Measurements from ENCODE around the gene PXYLP1. TPM values are rescaled to one million over a fixed set of nuclear protein-coding genes. Genes with fewer than 3 reads are reported as not detected.

The PXYLP1 gene
- total and polyA plus RNA-seq, 9 of the 15 experiments (the other 6 are each of a cell fraction or from before 2014, with no cell fraction given) = 0.80 to 2.9 (median 1.3) TPM

DNA sequence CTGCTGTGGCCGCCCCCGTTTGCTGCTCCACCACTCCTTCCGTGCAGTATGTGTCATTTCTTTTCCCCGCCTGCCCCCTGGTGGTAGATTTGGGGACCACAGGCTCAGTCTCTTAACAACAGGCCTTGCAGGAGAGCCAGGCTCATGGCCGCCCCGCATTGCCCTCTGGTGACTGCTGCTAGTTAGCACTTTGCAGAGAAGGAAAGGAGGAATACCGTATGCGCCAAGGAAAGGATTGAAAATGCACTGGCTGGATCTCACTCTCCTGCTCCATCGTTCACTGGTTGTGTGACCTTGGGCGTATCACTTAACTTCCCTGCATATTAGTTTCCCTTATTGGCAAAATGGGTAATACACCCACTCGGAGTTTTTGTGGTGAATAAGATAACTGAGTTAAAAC, 39.3 kb upstream of the PXYLP1 start (continued):
- TF ChIP-seq, protein P1, sequence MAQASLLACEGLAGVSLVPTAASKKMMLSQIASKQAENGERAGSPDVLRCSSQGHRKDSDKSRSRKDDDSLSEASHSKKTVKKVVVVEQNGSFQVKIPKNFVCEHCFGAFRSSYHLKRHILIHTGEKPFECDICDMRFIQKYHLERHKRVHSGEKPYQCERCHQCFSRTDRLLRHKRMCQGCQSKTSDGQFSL (CRISPR knock-in tag; IDR thresholded peaks at IDR 0.05) = no peak
- TF ChIP-seq, protein P1 (tag; IDR thresholded peaks at IDR 0.05) = no peak
- TF ChIP-seq RUNX1 (IDR thresholded peaks at IDR 0.05; ENCODE audit: low read depth) = no peak
- TF ChIP-seq SPI1 (IDR thresholded peaks at IDR 0.05; ENCODE audit: borderline replicate concordance, low read depth, low read length) = no peak
- TF ChIP-seq ESRRA (IDR thresholded peaks at IDR 0.05; ENCODE audit: borderline replicate concordance, low read depth) = peak; percentile 14; the same call in 1 of the 2 replicates
- TF ChIP-seq, protein P2, sequence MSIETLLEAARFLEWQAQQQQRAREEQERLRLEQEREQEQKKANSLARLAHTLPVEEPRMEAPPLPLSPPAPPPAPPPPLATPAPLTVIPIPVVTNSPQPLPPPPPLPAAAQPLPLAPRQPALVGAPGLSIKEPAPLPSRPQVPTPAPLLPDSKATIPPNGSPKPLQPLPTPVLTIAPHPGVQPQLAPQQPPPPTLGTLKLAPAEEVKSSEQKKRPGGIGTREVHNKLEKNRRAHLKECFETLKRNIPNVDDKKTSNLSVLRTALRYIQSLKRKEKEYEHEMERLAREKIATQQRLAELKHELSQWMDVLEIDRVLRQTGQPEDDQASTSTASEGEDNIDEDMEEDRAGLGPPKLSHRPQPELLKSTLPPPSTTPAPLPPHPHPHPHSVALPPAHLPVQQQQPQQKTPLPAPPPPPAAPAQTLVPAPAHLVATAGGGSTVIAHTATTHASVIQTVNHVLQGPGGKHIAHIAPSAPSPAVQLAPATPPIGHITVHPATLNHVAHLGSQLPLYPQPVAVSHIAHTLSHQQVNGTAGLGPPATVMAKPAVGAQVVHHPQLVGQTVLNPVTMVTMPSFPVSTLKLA (conservative IDR thresholded peaks at IDR 0.05) = peak in 1 of 2 experiments; percentile 38; a peak in 2 of 4 replicates
- TF ChIP-seq, protein P3, sequence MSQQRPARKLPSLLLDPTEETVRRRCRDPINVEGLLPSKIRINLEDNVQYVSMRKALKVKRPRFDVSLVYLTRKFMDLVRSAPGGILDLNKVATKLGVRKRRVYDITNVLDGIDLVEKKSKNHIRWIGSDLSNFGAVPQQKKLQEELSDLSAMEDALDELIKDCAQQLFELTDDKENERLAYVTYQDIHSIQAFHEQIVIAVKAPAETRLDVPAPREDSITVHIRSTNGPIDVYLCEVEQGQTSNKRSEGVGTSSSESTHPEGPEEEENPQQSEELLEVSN (IDR thresholded peaks at IDR 0.05; ENCODE audit: borderline replicate concordance in 1 of 2, extremely low read depth in 1 of 2, insufficient read depth in 1 of 2, insufficient read length in 1 of 2, low read depth in 1 of 2, low read length in 1 of 2, poor library complexity in 1 of 2, severe bottlenecking in 1 of 2) = peak in 1 of 2 experiments; percentile 22
- TF ChIP-seq DIDO1 (tag; IDR thresholded peaks at IDR 0.05; ENCODE audit: low read depth) = no peak
- TF ChIP-seq MCM7 (IDR thresholded peaks at IDR 0.05) = no peak
- TF ChIP-seq, protein P4, sequence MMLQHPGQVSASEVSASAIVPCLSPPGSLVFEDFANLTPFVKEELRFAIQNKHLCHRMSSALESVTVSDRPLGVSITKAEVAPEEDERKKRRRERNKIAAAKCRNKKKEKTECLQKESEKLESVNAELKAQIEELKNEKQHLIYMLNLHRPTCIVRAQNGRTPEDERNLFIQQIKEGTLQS (IDR thresholded peaks at IDR 0.05) = no peak
- TF ChIP-seq, protein P4 (CRISPR knock-in tag; conservative IDR thresholded peaks at IDR 0.05) = peak; percentile 68; the same call in 1 of the 2 replicates
- no peak for TF ChIP-seq CBX5 (IDR thresholded peaks at IDR 0.05; ENCODE audit: borderline replicate concordance, low read depth)
- TF ChIP-seq ZNF232 (CRISPR knock-in tag; IDR thresholded peaks at IDR 0.05) = no peak
- TF ChIP-seq CBFB (CRISPR knock-in tag; IDR thresholded peaks at IDR 0.05) = no peak
- TF ChIP-seq, protein P5, sequence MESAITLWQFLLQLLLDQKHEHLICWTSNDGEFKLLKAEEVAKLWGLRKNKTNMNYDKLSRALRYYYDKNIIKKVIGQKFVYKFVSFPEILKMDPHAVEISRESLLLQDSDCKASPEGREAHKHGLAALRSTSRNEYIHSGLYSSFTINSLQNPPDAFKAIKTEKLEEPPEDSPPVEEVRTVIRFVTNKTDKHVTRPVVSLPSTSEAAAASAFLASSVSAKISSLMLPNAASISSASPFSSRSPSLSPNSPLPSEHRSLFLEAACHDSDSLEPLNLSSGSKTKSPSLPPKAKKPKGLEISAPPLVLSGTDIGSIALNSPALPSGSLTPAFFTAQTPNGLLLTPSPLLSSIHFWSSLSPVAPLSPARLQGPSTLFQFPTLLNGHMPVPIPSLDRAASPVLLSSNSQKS (CRISPR knock-in tag; IDR thresholded peaks at IDR 0.05) = no peak
- TF ChIP-seq ZC3H11A (IDR thresholded peaks at IDR 0.05; ENCODE audit: low read depth, low read length) = no peak
- TF ChIP-seq TAF7 (tag; IDR thresholded peaks at IDR 0.05) = no peak
- no peak for TF ChIP-seq ZNF75A (CRISPR knock-in tag; IDR thresholded peaks at IDR 0.05)
- no peak for TF ChIP-seq TCF3 (CRISPR knock-in tag; IDR thresholded peaks at IDR 0.05)
- TF ChIP-seq EP300 (IDR thresholded peaks at IDR 0.05; ENCODE audit: low read length) = no peak
- TF ChIP-seq MECOM (CRISPR knock-in tag; IDR thresholded peaks at IDR 0.05) = no peak
- TF ChIP-seq ZZZ3 (IDR thresholded peaks at IDR 0.05) = no peak
- TF ChIP-seq, protein P6, sequence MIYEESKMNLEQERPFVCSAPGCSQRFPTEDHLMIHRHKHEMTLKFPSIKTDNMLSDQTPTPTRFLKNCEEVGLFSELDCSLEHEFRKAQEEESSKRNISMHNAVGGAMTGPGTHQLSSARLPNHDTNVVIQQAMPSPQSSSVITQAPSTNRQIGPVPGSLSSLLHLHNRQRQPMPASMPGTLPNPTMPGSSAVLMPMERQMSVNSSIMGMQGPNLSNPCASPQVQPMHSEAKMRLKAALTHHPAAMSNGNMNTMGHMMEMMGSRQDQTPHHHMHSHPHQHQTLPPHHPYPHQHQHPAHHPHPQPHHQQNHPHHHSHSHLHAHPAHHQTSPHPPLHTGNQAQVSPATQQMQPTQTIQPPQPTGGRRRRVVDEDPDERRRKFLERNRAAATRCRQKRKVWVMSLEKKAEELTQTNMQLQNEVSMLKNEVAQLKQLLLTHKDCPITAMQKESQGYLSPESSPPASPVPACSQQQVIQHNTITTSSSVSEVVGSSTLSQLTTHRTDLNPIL (CRISPR knock-in tag; IDR thresholded peaks at IDR 0.05) = no peak
- TF ChIP-seq KAT2B (IDR thresholded peaks at IDR 0.05; ENCODE audit: low read depth, low read length) = no peak

All from K562 (cell line).